ENCODE measurements around the gene TMEM233. TPM values are rescaled to one million over a fixed set of nuclear protein-coding genes. Genes with fewer than 3 reads are reported as not detected.

The TMEM233 gene
- polyA plus RNA-seq, 10 donors = 2.4 to 5.0 (median 3.6) TPM

DNA sequence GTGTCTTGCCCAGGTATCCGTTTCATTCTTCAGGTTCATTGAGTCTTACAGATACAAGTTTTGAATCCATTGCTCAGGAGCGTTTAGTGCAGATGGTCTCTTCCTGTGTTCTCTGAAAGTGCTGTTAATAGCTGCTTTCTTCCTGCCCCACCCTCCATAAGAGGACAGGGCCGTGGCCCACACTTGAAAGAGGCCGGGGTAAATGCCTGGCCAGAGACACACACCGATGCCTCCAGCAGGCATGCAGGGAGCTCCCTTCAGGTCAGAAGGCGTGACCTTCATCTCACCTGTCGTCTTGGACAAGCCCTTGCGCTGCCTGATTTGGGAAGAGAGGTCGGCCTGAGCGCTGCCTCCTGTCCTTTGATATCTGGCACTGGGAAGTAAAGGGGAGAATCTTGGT, 85.9 kb downstream of the TMEM233 start:
- no peak for DNase-seq

- DNase-seq = no peak
Observed at GRCh38 chr12:119681111-119681510, 87.5 kb downstream of the TMEM233 start.

DNA sequence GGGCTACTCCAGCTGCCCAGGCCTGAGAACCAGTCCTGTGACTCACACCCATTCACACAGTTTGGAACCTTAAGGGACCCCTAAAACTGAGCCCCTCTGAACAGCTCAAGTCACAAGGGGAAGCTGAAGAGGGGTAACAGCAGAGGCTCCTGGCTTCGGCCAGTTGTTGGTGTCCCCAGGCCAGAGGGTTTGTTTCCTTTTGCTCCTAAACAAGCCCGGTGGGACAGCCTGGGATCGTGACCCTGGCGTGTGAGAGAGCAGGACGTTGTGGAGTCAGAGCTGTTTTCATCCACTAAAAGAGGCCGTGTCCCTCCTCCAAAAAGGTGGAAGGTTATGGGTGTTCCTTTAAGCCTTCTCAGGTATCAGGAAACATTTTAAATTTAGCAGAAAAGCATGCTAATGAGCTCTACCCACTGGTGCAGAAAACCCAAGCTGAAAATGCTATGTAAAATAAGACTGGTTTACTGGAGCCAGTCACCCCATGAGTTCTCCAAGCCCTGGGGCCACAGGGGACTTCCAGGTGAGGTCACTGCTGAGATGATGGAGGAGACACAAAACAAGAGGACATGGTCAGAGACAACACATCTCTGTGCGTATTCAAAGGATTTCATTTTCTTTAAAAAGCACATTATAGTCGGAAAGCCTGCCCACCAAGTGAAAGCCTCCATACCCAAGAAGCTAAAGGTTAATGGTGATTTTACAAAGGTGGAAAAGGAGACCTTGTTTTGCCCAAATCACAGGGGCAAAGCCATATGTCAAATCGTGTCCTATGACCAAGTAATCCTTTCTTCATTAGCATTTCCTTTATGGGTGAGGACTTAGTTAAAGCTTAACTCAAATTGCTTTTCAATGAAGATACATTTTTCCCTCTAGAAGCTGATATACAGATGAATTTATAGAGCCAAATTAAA, 88.4 kb downstream of the TMEM233 start:
- no peak for DNase-seq

DNA sequence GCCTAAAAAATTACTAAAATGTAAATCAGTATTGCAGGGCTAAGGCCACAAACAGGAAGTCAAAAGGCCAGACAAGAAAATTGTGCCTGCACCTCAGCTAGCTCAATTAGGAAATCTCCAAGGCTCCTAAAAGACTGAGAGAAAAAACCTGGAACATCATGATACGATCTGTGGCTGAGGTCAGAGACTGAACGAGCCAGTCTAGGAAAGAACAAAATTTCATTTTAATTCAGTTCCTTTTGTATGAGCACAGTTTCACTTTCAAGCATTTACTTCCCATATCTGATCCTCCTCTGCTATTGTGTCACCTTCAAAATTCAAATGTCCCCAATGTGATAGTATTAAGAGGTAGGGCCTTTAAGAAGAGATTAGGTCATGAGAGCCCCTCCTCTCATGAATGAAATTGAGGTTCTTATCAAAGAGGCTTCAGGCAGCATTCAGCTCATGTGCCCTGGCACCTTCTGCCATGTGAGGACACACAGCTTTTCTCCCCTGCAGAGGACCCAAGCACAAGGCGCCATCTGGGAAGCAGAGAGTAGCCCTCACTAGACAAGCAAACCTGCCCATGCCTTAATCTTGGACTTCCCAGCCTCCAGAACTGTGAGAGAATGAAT, 89.2 kb downstream of the TMEM233 start:
- no peak for DNase-seq

- DNase-seq = peak in 2 of 3 donors; percentile 18 to 38
Observed at GRCh38 chr12:119683413-119683812, 89.8 kb downstream of the TMEM233 start.

- DNase-seq = no peak
Observed at GRCh38 chr12:119683816-119684215, 90.2 kb downstream of the TMEM233 start.

- peak in 1 of 3 donors; percentile 54 for DNase-seq
Observed at GRCh38 chr12:119684711-119685369, 91.3 kb downstream of the TMEM233 start.

GRCh38 chr12:119685375-119685774, 91.8 kb downstream of the TMEM233 start:
- DNase-seq = no peak

- DNase-seq = no peak
Observed at GRCh38 chr12:119686355-119686754, 92.8 kb downstream of the TMEM233 start.

DNA sequence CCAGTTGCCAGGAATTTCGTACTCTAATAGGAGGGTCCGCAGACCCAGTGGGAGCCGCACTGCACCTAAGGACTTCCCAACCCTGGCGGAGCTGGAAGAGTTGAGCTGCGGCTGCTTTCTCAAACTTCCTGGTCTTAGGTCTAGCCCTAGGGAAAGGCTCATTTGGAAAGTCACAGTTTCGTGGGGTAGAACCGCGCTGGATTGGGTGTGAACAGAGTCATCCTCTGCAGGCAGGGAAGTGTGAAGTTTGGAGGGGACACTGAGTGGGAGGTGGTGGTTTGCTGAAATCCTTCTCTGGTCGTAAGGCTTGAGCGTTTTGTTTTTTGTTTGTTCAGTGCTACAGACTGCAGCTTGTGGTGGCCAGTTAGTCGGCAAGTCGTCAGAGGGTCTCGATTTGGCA, 93.2 kb downstream of the TMEM233 start:
- DNase-seq = no peak

GRCh38 chr12:119687406-119687805, 93.8 kb downstream of the TMEM233 start:
- peak in 2 of 3 donors; percentile 37 to 78 for DNase-seq

DNA sequence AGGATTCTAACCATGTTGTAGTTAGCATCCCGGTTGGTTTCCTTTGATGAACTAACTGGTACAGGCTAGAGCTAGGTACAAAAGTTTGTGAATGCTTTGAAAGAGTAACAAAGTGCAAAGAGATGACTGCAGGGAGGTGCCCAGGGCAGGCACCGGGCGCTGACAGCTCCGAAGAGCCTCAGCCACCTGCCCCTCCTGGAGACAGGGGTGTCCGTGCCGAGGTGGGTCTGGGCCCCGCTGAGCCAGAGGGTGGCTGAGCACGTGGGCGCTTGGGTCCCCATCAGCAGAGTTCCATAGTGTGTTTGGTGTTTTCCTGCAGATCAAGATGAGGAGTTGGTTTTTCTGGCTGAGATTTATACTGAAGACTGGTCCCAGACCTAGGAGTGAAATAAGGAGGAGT, 94.3 kb downstream of the TMEM233 start:
- DNase-seq = no peak

GRCh38 chr12:119689935-119690500, 96.4 kb downstream of the TMEM233 start:
- DNase-seq = no peak

- no peak for DNase-seq
Observed at GRCh38 chr12:119691202-119691810, 97.7 kb downstream of the TMEM233 start.

DNA sequence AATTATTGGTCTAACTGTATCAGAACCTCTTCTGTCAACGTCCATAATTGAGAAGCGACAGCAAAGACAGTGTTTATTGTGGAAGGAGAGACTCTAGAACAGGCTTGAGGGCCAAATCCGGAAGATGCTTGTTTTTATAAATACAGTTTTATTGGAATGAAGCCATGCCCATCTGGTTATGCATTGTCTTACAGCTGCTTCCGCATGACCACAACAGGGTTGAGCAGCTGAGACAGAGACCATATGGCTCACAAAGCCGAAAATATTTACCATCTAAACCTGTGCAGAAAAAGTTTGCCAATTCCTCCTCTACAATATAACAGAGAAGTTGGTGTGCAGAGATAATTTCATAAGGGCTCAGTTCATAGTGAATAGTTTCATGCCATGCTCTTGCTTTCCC, 98.8 kb downstream of the TMEM233 start:
- DNase-seq = peak in 2 of 3 donors; percentile 28 to 61

Other genes with a start within 250 kb of the TMEM233 start
- 10 to 100 TPM; 18.0 to 28.2 (median 23.5) TPM for gene PRKAB1, start 74.4 kb downstream of the TMEM233 start, polyA plus RNA-seq (ENCODE audit: insufficient read length in 10 of 10)